Measurements from ENCODE around the gene GFRA4.

GFRA4 gene

GRCh38 chr20:3658716-3659491 lies 4.3 kb downstream of the GFRA4 start:
- no peak for TF ChIP-seq CTCF (IDR thresholded peaks at IDR 0.05; ENCODE audit: insufficient read depth, low read depth, low read length, missing control alignments)
- DNase-seq (ENCODE audit: low read depth) = peak; percentile 90
- no peak overlapping the region; the same call in 1 of the 2 replicates for H3K4me3 ChIP-seq (ENCODE audit: low read depth, low read length)

GRCh38 chr20:3658019-3658715 lies 5.0 kb downstream of the GFRA4 start:
- no peak for DNase-seq (ENCODE audit: low read depth)
- no peak for TF ChIP-seq CTCF (IDR thresholded peaks at IDR 0.05; ENCODE audit: insufficient read depth, low read depth, low read length, missing control alignments)
- H3K4me3 ChIP-seq (ENCODE audit: low read depth, low read length) = no peak overlapping the region

GRCh38 chr20:3655131-3655405 lies 8.1 kb downstream of the GFRA4 start:
- no peak for TF ChIP-seq CTCF (IDR thresholded peaks at IDR 0.05; ENCODE audit: insufficient read depth, low read depth, low read length, missing control alignments)
- DNase-seq (ENCODE audit: low read depth) = no peak
- H3K4me3 ChIP-seq (ENCODE audit: low read depth, low read length) = no peak overlapping the region

DNA sequence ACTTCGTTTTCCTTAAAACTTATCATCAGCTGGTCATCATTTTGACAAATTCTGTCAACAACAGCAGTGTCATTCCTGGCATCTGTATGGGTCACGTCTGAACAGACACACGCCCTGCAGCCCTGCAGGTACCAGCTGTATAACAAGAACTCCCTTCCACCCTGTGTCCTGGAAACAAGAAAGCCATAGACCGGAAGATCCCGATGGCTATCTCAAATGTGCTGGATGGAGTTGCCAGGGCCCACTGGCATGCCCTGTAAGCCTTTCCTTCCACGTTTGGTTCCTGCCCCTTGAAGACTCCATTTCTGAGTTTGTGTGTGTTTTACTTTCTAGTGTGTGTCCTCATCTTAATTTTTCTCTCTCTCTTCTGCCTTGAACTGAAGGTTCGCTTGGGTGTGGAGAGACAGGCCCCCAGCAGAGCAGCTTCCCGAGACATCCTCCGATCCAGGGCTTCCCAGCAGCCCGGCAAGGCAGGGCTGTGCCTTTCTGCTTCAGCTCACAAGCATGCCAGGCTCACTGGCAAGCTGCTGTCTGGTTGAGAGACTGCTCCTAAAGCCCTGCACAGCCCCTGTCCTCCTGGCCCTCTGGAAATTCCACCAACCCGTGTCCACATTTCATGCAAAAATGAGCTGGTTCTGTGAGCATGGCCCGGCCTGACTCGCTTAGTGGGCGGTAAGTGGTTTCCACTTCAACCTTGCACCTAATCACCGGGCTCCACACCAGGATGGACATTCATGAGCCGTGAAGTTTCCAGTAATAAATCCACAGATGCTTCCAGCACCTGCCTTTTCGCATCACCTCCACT lies 8.7 kb downstream of the GFRA4 start:
- DNase-seq (ENCODE audit: low read depth) = no peak

DNA sequence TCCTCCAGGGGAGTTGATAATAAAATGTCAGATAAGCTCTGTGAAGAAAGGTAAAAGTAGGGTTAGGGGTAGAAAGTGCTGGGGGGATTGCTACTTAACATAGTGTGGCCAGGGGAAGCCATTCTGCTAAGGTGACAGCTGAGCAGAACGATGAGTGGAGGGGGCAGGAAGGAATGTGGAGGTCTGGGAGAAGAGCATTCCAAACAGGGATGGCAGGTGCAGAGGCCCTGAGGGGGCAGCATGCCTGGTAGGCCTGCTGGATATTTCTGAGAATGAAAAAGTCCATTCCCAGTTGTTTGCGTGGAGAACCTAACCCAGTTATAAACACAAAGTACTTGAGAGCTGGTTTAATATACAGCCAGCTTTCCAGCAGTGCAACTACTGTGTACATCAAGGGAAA lies 9.3 kb downstream of the GFRA4 start:
- H3K4me3 ChIP-seq (ENCODE audit: low read depth, low read length) = no peak overlapping the region
- no peak for DNase-seq (ENCODE audit: low read depth)
- no peak for TF ChIP-seq CTCF (IDR thresholded peaks at IDR 0.05; ENCODE audit: insufficient read depth, low read depth, low read length, missing control alignments)

More for the DNA sequence above, 8.7 kb downstream of the GFRA4 start:
- no peak for TF ChIP-seq CTCF (IDR thresholded peaks at IDR 0.05; ENCODE audit: insufficient read depth, low read depth, low read length, missing control alignments)
- no peak overlapping the region for H3K4me3 ChIP-seq (ENCODE audit: low read depth, low read length)

GRCh38 chr20:3652676-3653596 lies 10.3 kb downstream of the GFRA4 start:
- no peak for DNase-seq (ENCODE audit: low read depth)
- no peak for TF ChIP-seq CTCF (IDR thresholded peaks at IDR 0.05; ENCODE audit: insufficient read depth, low read depth, low read length, missing control alignments)
- H3K4me3 ChIP-seq (ENCODE audit: low read depth, low read length) = no peak overlapping the region

Measured in GM12865 (cell line).